ENCODE measurements around the gene MID2.
"Not testable (repeated sequence)": the region's sequence is repeated elsewhere in the genome, so short reads cannot be mapped to it uniquely, and the experiment has no call there.

Gene MID2

DNA sequence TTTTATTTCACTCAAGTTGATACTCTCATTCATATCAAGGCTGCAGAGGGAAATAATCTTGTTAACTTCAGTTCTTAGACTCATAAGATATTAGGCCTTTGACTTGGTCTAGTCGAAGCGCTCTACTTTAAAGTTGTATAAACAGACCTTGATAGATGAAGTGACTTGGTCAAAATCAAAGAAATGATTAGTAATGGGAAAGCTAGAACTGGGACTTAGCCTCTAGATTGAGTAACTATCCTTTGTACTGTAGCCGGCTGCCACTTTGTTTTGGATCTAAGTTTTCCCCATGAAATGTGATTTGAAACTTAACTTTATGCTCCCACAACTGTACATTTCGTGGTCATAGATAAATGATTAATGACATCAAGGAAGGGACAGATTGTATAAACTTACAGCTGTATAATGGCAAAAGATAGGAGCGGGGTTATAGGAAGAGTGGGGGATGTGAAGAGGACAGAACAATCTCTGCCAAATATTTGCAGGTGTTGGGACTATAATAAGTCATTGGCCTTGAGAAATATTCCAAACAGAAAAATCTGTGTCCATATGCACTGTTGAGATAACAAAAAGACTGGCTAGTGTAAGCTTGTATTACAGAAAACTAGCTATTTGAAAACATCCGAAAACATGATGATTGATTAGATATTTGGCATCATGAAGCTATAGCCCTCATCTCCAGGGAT is 17.2 kb downstream of the MID2 start:
- WGBS, 2 experiments (ENCODE audit: insufficient coverage in 2 of 2): 86 to 100% methylated on average over 1 of the region's 6 CpGs
- Histone ChIP-seq H3K4me1 (ENCODE audit: control insufficient read depth, insufficient read depth, low read length, poor library complexity, severe bottlenecking) (no peaks in the 10 kb centered on the region), H3K9me3 (ENCODE audit: control insufficient read depth, low read length) (no peaks in the 10 kb centered on the region)

DNA sequence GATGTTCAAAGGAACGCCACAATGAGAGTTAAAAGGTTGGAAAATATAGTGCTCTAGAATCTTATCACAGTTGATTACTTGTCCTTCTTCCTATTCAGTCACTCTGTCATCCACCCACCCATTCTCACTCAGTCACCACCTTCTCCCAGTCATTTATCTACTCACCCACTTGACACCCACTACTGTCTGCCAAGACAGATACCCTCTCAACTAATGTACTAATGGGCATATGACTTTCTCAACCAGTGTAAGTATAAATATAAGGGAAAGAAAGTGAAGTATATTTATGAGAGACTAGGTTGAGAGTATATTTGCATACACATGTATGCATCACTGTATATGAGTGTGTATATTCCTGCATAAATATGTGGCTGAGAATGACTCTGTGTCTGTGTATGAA is 20.0 kb downstream of the MID2 start:
- no CpG with 5 or more reads among the region's 1 CpG for WGBS, 2 experiments (ENCODE audit: insufficient coverage in 2 of 2)
- Histone ChIP-seq H3K9me3 (ENCODE audit: control insufficient read depth, low read length) (no peaks in the 10 kb centered on the region), H3K4me3 (ENCODE audit: extremely low read depth, insufficient read depth, low read length, poor library complexity, severe bottlenecking) (no peak overlapping the region), H3K4me1 (ENCODE audit: control insufficient read depth, insufficient read depth, low read length, poor library complexity, severe bottlenecking) (peaks cover 7% of the 10 kb centered on the region), H3K36me3 (ENCODE audit: control insufficient read depth, insufficient read depth, low read length) (no peaks in the 10 kb centered on the region), H3K27ac (ENCODE audit: low read depth, low read length, severe bottlenecking) (no peak overlapping the region)

More for the DNA sequence above, 17.2 kb downstream of the MID2 start:
- Histone ChIP-seq H3K36me3 (ENCODE audit: control insufficient read depth, insufficient read depth, low read length) (no peaks in the 10 kb centered on the region), H3K4me3 (ENCODE audit: extremely low read depth, insufficient read depth, low read length, poor library complexity, severe bottlenecking) (no peak overlapping the region), H3K27ac (ENCODE audit: low read depth, low read length, severe bottlenecking) (no peak overlapping the region)

DNA sequence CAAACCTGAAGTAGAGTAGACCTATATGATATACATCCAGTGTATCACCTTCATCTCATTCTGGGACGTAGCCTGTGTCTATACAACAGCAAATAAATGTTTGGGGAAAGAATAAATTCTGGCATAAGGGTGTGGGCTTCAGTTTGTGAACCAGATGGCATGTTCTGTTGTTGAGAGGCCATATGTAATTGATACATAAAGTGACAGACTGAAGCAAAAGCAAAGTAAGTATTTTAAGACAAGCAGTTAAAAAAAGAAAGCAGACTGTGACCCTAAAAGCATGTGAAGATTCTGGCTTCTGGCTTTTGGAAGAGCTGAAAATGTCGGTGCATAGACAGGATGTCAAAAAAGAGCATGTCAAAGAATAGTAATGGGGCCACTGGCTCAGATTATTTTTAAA is 22.9 kb downstream of the MID2 start:
- Histone ChIP-seq H3K9me3 (ENCODE audit: control insufficient read depth, low read length) (no peaks in the 10 kb centered on the region), H3K36me3 (ENCODE audit: control insufficient read depth, insufficient read depth, low read length) (no peaks in the 10 kb centered on the region), H3K4me3 (ENCODE audit: extremely low read depth, insufficient read depth, low read length, poor library complexity, severe bottlenecking) (no peak overlapping the region), H3K27ac (ENCODE audit: low read depth, low read length, severe bottlenecking) (no peak overlapping the region), H3K4me1 (ENCODE audit: control insufficient read depth, insufficient read depth, low read length, poor library complexity, severe bottlenecking) (peaks cover 7% of the 10 kb centered on the region)
- 100% methylated on average over 1 of the region's 2 CpGs; no CpG with 5 or more reads in 1 of the 2 experiments for WGBS, 2 experiments (ENCODE audit: insufficient coverage in 2 of 2)

DNA sequence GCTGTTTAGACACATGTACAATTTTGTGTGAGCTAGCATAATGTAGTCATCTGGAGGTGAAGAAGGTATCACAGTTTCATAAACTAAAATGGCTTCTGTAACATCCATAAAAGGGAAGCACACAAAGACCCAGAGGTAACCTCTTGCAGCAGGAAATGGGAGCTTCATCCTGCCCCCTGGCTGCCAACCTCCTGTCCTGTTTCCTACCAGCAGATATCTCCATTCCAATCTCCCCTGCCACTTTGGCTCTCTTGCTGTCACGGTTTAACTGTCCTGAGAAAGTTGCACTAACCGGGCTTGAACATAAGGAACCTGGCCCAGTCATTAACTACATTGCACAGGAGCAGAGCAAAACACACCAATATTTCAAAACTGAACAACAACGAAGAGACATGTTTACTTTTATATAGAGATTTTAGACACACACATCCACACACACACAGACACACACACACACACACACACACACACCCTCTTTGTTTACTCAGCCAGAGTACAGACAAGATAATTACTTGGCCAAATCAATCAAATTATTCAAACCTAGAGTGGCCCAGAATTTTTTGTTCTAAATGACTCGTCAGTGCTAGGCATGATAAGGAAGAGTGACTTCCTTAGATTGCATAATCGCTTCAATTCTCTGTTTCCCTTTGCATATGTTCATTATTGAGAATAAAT is 24.2 kb downstream of the MID2 start:
- Histone ChIP-seq H3K36me3 (ENCODE audit: control insufficient read depth, insufficient read depth, low read length) (no peaks in the 10 kb centered on the region), H3K27ac (ENCODE audit: low read depth, low read length, severe bottlenecking) (no peak overlapping the region), H3K4me1 (ENCODE audit: control insufficient read depth, insufficient read depth, low read length, poor library complexity, severe bottlenecking) (peaks cover 7% of the 10 kb centered on the region), H3K9me3 (ENCODE audit: control insufficient read depth, low read length) (no peaks in the 10 kb centered on the region), H3K4me3 (ENCODE audit: extremely low read depth, insufficient read depth, low read length, poor library complexity, severe bottlenecking) (no peak overlapping the region)
- no CpG with 5 or more reads among the region's 5 CpGs for WGBS, 2 experiments (ENCODE audit: insufficient coverage in 2 of 2)

DNA sequence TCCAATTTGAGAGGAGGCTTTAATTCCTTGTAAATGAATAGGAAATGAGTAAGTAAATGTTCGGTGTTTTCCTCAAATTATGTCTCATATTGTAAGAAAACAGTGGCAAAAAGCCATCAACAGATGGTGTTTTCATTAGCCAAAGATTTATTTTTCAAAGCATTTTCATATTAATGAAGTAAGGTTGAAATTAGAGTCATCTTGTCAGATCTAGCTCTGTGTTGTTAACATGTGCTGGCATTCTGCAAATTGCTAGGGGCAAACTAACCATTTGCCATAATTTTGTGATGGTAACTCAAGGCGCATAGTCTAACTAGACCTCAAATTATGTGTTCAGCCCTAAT is 24.7 kb downstream of the MID2 start:
- 100% methylated on average over 1 of the region's 2 CpGs for WGBS, 2 experiments (ENCODE audit: insufficient coverage in 2 of 2)
- Histone ChIP-seq H3K9me3 (ENCODE audit: control insufficient read depth, low read length) (no peaks in the 10 kb centered on the region), H3K36me3 (ENCODE audit: control insufficient read depth, insufficient read depth, low read length) (no peaks in the 10 kb centered on the region), H3K27ac (ENCODE audit: low read depth, low read length, severe bottlenecking) (no peak overlapping the region), H3K4me1 (ENCODE audit: control insufficient read depth, insufficient read depth, low read length, poor library complexity, severe bottlenecking) (peaks cover 7% of the 10 kb centered on the region), H3K4me3 (ENCODE audit: extremely low read depth, insufficient read depth, low read length, poor library complexity, severe bottlenecking) (no peak overlapping the region)

DNA sequence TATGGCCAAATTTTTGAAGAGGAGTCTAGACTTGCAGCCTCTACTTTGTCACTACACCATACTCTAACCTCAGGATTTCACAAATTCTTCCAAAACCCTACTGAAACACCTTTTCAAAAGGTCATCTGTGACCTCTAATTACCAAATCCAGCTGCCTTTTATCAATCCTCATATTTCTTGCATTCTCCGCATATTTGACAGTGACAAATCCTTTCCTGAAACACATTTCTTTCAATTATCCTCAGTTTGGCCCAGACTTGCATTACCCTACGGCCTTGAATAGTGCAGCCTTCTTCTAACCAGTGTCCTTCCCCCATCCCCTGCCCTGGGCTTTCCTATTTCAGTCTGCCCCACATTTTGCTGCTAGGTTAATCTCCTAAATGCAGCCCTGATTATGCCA is 25.5 kb downstream of the MID2 start:
- H3K4me1 ChIP-seq (ENCODE audit: control insufficient read depth, insufficient read depth, low read length, poor library complexity, severe bottlenecking): peaks cover 7% of the 10 kb centered on the region
- H3K4me3 ChIP-seq (ENCODE audit: extremely low read depth, insufficient read depth, low read length, poor library complexity, severe bottlenecking): no peak overlapping the region
- no peaks in the 10 kb centered on the region for H3K36me3 ChIP-seq (ENCODE audit: control insufficient read depth, insufficient read depth, low read length)
- no peak overlapping the region for H3K27ac ChIP-seq (ENCODE audit: low read depth, low read length, severe bottlenecking)
- WGBS, 2 experiments (ENCODE audit: insufficient coverage in 2 of 2): 80 to 90% methylated on average over 2 of the region's 2 CpGs
- no peaks in the 10 kb centered on the region for H3K9me3 ChIP-seq (ENCODE audit: control insufficient read depth, low read length)

DNA sequence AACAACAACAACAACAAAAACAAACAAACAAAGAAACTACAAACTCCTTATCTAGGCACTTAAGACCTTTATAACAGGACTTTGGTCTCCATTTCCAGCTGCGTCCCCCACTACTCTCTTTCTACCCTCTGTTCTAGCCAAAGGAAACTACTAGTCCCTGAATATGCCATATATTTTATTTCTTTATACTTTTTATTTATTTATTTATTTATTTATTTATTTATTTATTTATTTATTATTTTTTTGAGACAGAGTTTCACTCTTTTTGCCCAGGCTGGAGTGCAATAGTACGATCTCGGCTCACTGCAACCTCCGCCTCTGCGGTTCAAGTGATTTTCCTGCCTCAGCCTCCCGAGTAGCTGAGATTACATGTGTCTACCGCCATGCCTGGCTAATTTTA is 26.0 kb downstream of the MID2 start:
- 89% methylated on average over 5 of the region's 7 CpGs; no CpG with 5 or more reads in 1 of the 2 experiments for WGBS, 2 experiments (ENCODE audit: insufficient coverage in 2 of 2)
- not testable (repeated sequence) for H3K4me3 ChIP-seq (ENCODE audit: extremely low read depth, insufficient read depth, low read length, poor library complexity, severe bottlenecking); H3K36me3 ChIP-seq (ENCODE audit: control insufficient read depth, insufficient read depth, low read length); H3K4me1 ChIP-seq (ENCODE audit: control insufficient read depth, insufficient read depth, low read length, poor library complexity, severe bottlenecking); H3K27ac ChIP-seq (ENCODE audit: low read depth, low read length, severe bottlenecking); H3K9me3 ChIP-seq (ENCODE audit: control insufficient read depth, low read length)

DNA sequence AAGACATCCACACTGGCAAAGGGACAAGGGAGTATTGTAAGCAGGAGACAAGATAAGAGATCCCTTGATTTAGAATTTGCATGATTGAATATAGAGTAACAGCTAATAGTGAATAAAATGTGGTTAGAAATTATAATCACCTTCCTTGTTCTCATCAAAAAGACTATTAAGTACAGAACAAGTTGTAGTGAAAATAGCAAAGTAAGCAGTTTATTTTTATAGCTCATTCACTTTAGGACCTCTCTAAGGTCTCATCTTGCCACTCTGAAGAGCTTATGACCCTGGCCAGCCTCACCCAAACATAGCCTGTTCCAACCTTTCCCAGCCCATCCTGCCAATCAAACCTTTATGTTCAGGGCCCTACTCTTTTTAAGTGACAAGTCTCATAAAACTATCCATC is 30.6 kb downstream of the MID2 start:
- no peak overlapping the region for H3K4me3 ChIP-seq (ENCODE audit: extremely low read depth, insufficient read depth, low read length, poor library complexity, severe bottlenecking)
- no peaks in the 10 kb centered on the region for H3K36me3 ChIP-seq (ENCODE audit: control insufficient read depth, insufficient read depth, low read length)

DNA sequence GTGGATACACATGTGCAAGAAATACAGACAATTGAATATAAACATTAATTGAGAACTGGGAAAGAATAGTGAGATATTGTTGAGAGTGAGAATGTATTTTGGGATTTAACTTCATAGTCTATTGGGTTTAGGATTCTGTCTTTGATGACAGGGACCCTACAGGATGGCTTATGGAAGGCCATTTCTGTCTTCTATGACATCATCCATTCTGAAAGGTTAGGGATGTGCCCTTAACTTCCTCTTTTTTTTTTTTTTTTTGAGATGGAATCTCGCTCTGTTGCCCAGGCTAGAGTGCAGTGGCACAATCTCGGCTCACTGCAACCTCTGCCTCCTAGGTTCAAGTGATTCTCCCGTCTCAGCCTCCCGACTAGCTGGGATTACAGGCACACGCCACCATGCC is 31.4 kb downstream of the MID2 start:
- H3K36me3 ChIP-seq (ENCODE audit: control insufficient read depth, insufficient read depth, low read length); H3K4me1 ChIP-seq (ENCODE audit: control insufficient read depth, insufficient read depth, low read length, poor library complexity, severe bottlenecking); H3K4me3 ChIP-seq (ENCODE audit: extremely low read depth, insufficient read depth, low read length, poor library complexity, severe bottlenecking); H3K27ac ChIP-seq (ENCODE audit: low read depth, low read length, severe bottlenecking); H3K9me3 ChIP-seq (ENCODE audit: control insufficient read depth, low read length): not testable (repeated sequence)
- 88 to 100% methylated on average over 2 to 4 of the region's 5 CpGs for WGBS, 2 experiments (ENCODE audit: insufficient coverage in 2 of 2)

More for the DNA sequence above, 30.6 kb downstream of the MID2 start:
- Histone ChIP-seq H3K4me1 (ENCODE audit: control insufficient read depth, insufficient read depth, low read length, poor library complexity, severe bottlenecking) (peaks cover 5% of the 10 kb centered on the region), H3K27ac (ENCODE audit: low read depth, low read length, severe bottlenecking) (no peak overlapping the region), H3K9me3 (ENCODE audit: control insufficient read depth, low read length) (no peaks in the 10 kb centered on the region)

DNA sequence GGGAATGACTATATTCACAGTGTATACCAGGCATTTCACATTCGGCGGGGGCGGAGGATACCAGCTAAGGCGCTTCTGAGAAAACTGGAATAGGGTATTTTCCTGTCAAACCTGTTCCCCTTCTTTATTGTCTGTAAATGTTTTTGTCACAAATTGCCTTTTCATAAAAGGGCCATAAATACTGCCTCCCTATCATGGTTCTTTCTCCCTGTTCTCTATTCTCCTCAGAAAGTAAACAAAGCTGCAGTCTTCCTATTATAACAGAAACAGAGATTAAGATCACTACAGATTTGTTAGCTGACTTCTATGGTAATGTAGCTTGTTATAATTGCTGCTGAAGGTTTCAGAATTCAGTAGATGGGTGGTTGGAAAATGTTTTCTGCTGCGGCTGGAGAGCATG is 32.2 kb downstream of the MID2 start:
- H3K4me3 ChIP-seq (ENCODE audit: extremely low read depth, insufficient read depth, low read length, poor library complexity, severe bottlenecking): no peak overlapping the region
- no peaks in the 10 kb centered on the region for H3K9me3 ChIP-seq (ENCODE audit: control insufficient read depth, low read length)
- H3K36me3 ChIP-seq (ENCODE audit: control insufficient read depth, insufficient read depth, low read length): no peaks in the 10 kb centered on the region
- peaks cover 5% of the 10 kb centered on the region for H3K4me1 ChIP-seq (ENCODE audit: control insufficient read depth, insufficient read depth, low read length, poor library complexity, severe bottlenecking)
- WGBS, 2 experiments (ENCODE audit: insufficient coverage in 2 of 2): no CpG with 5 or more reads among the region's 5 CpGs
- H3K27ac ChIP-seq (ENCODE audit: low read depth, low read length, severe bottlenecking): no peak overlapping the region

DNA sequence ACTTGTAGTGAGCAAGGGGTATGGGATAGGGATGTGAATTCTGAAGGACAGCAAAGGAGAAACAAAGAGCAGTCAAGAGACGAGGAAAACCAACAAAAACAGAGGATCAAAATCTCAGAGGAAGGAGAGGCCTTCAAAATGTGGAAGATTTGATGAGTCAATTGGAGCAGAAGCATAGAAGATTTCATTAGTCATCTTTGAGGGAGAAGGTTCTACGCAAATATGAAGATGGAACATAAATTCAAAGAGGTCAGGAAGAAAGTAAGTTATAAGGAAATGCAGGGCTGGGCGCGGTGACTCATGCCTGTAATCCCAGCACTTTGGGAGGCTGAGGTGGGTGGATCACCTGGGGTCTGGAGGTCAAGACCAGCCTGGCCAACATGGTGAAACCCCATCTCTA is 35.4 kb downstream of the MID2 start:
- peaks cover 5% of the 10 kb centered on the region for H3K4me1 ChIP-seq (ENCODE audit: control insufficient read depth, insufficient read depth, low read length, poor library complexity, severe bottlenecking)
- H3K9me3 ChIP-seq (ENCODE audit: control insufficient read depth, low read length): no peaks in the 10 kb centered on the region
- no peak overlapping the region for H3K27ac ChIP-seq (ENCODE audit: low read depth, low read length, severe bottlenecking)
- 100% methylated on average over 2 of the region's 4 CpGs for WGBS, 2 experiments (ENCODE audit: insufficient coverage in 2 of 2)
- H3K36me3 ChIP-seq (ENCODE audit: control insufficient read depth, insufficient read depth, low read length): no peaks in the 10 kb centered on the region
- no peak overlapping the region for H3K4me3 ChIP-seq (ENCODE audit: extremely low read depth, insufficient read depth, low read length, poor library complexity, severe bottlenecking)

Data from mesodermal cell (in vitro differentiated cells).